Fibroblast of lung (primary cell): ENCODE measurements around the gene CCDC180.

Source experiments
- CTCF ChIP-seq, 2 donors: IDR thresholded peaks in 1 of 2; conservative IDR thresholded peaks in 1 of 2; 1 replicate in 1 of 2; 2 replicates in 1 of 2; pipeline ENCODE4 v1.5.1; 2011 to 2012; ENCODE audit warnings: low read length in 2 of 2, control low read depth in 1 of 2, inconsistent platforms in 1 of 2, low read depth in 1 of 2, mild to moderate bottlenecking in 1 of 2
- EZH2 ChIP-seq: IDR thresholded peaks from 2 replicates; pipeline ENCODE4 v1.5.1; 2012; ENCODE audit warnings: low read length, control low read depth, mild to moderate bottlenecking; ENCODE audit errors: missing control alignments

DNA sequence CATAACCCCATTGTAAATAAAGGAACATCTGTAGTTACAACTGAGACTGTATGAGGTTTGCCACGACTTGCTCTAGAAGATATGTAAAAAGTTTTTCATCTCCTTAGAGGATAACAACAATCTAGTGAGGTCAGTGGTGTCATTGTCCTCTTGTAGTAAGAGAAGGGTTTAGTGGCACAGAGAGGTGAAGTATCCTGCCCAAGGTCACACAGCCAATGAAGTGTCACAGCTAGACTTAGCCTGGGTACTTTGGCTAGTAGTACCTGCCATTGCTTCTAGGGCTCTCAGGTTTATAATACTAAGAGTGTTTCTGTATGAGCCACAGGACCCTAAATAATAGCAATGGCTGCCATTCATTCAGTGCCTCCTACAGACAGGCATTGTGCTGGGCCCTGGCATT, 13.8 kb downstream of the CCDC180 start:
- TF ChIP-seq CTCF (conservative IDR thresholded peaks at IDR 0.05 in 1 of 2, IDR thresholded peaks at IDR 0.05 in 1 of 2; ENCODE audit: low read depth in 1 of 2, low read length in 2 of 2) (no peak), EZH2 (no peak)
